Endothelial cell (in vitro differentiated cells): Measurements from ENCODE around the gene PLCB2. TPM values are rescaled to one million over a fixed set of nuclear protein-coding genes. Genes with fewer than 3 reads are reported as not detected.

Experiments used
- DNase-seq: peaks from one replicate; pipeline ENCODE4 v3.0.0; 2021; ENCODE audit warnings: low spot score
- H3K27ac Mint-ChIP-seq: one replicate; pipeline ENCODE4 v1.8.0; 2021; ENCODE audit warnings: mixed read lengths, inconsistent platforms; ENCODE audit not compliant: unreplicated experiment
- H3K27me3 Mint-ChIP-seq: one replicate; pipeline ENCODE4 v1.8.0; 2021; ENCODE audit warnings: mild to moderate bottlenecking, moderate library complexity, mixed read lengths, inconsistent platforms; ENCODE audit not compliant: unreplicated experiment
- H3K36me3 Mint-ChIP-seq: one replicate; pipeline ENCODE4 v1.8.0; 2021; ENCODE audit warnings: mild to moderate bottlenecking, low read depth, mixed read lengths, inconsistent platforms; ENCODE audit not compliant: unreplicated experiment
- H3K4me1 Mint-ChIP-seq: one replicate; pipeline ENCODE4 v1.8.0; 2021; ENCODE audit warnings: mild to moderate bottlenecking, mixed read lengths, inconsistent platforms; ENCODE audit not compliant: unreplicated experiment
- H3K4me3 Mint-ChIP-seq: one replicate; pipeline ENCODE4 v1.8.0; 2021; ENCODE audit warnings: mild to moderate bottlenecking, mixed read lengths, inconsistent platforms; ENCODE audit not compliant: unreplicated experiment
- H3K9me3 Mint-ChIP-seq: one replicate; pipeline ENCODE4 v1.8.0; 2021; ENCODE audit warnings: mixed read lengths, inconsistent platforms; ENCODE audit not compliant: unreplicated experiment
- total RNA-seq: library from RNA; stranded (reverse); fragmentation: NEBNext Ultra II Directional; extraction: Animal tissue kit (Norgen Biotek cat#: 25700); gene quantifications from one replicate; pipeline ENCODE4 v1.2.1, GENCODE V29; 2021; ENCODE audit not compliant: unreplicated experiment
- TF ChIP-seq, protein P1 (sequence below): fragments of 200-600 bp; sonication (generic); IDR thresholded peaks from one replicate; pipeline ENCODE4 v1.5.0; 2021; ENCODE audit warnings: antibody characterized with exemption; ENCODE audit not compliant: unreplicated experiment

The PLCB2 gene
- total RNA-seq, 1 donor from 2014 or later: 71.3 TPM

DNA sequence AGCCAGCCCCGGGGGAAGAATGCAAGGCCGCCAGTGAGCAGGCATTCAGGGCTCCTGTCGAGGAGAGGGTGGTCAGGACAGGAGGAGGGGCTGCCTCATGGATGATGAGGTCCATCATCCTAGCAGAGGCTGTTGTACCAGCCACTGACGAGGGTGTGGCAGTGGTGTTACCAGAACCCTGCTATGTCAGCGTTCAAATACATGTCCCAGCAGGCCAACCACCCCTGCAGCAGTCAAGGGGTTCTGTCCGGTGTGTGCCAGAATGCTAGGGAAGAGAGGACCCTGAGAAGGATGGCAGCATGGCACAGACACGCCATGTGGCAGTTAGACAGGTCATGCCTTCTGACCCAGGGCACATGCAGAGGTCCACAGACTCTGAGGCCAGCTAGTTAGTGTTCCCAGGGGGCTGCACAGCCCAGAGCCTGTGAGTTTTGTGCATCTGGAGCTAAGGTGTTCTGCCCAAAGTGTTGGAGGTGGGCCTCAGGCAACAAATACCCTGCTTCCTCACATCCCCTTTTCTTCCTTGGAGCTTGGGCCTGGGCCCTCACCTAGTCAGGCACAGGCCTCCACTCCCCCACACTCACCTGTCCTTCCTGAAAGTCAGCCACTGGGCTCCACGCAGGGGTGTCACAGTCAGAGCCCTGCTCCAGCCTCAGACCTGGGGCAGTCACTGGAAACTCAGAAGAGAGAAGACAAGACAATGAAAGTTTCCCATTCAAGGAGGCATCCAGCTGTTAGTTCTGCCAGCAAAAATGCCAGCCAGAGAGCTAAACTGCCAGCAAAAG, 61.0 kb downstream of the PLCB2 start:
- Mint-ChIP-seq H3K4me1 (peaks cover 5% of the 10 kb centered on the region), H3K27me3 (peaks cover 5% of the 10 kb centered on the region), H3K4me3 (no peak overlapping the region), H3K36me3 (no peaks in the 10 kb centered on the region), H3K27ac (no peak overlapping the region), H3K9me3 (no peaks in the 10 kb centered on the region)
- no peak for DNase-seq
- TF ChIP-seq, protein P1, sequence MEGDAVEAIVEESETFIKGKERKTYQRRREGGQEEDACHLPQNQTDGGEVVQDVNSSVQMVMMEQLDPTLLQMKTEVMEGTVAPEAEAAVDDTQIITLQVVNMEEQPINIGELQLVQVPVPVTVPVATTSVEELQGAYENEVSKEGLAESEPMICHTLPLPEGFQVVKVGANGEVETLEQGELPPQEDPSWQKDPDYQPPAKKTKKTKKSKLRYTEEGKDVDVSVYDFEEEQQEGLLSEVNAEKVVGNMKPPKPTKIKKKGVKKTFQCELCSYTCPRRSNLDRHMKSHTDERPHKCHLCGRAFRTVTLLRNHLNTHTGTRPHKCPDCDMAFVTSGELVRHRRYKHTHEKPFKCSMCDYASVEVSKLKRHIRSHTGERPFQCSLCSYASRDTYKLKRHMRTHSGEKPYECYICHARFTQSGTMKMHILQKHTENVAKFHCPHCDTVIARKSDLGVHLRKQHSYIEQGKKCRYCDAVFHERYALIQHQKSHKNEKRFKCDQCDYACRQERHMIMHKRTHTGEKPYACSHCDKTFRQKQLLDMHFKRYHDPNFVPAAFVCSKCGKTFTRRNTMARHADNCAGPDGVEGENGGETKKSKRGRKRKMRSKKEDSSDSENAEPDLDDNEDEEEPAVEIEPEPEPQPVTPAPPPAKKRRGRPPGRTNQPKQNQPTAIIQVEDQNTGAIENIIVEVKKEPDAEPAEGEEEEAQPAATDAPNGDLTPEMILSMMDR: no peak

DNA sequence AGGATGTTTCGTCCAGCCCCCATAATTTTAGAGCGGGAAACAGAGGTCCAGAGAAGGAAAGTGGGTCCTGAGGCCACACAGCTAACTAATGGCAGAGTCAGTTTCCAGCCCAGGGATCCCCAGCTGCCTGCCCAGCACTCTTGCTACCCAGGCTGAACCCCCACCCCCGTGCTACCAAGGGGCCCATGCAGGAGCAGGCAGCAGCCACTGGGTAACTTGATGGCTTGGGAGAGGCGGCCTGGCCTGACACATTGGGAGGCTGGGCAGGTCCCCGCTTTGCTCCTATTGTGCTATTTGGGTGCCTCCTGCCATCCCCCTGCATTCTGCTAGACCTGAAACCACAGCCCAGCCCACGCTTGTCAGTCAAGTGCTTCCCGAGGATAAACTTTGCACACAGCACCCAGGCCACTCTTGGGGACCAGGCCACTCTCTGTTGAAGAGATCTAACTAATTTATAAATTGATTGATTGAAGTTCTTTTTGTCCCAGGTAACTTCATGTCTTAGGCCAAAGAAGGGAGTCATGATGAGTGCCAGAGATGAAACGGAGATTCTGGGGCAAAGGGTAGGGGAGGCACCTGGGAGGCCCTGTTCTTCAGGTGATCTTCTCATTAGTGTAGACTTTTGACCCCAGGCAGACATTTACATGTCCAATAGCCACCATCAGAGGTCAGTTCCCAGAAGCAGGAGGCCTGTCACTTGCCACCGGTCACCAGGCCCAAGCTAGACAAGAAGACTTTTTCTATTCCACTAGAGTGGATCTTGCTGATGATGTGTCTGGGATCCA, 61.9 kb downstream of the PLCB2 start:
- DNase-seq: no peak
- H3K36me3 Mint-ChIP-seq: no peaks in the 10 kb centered on the region
- TF ChIP-seq, protein P1: no peak
- no peaks in the 10 kb centered on the region for H3K27me3 Mint-ChIP-seq
- no peak overlapping the region for H3K4me3 Mint-ChIP-seq
- H3K27ac Mint-ChIP-seq: no peak overlapping the region
- H3K4me1 Mint-ChIP-seq: peaks cover 5% of the 10 kb centered on the region
- no peaks in the 10 kb centered on the region for H3K9me3 Mint-ChIP-seq

DNA sequence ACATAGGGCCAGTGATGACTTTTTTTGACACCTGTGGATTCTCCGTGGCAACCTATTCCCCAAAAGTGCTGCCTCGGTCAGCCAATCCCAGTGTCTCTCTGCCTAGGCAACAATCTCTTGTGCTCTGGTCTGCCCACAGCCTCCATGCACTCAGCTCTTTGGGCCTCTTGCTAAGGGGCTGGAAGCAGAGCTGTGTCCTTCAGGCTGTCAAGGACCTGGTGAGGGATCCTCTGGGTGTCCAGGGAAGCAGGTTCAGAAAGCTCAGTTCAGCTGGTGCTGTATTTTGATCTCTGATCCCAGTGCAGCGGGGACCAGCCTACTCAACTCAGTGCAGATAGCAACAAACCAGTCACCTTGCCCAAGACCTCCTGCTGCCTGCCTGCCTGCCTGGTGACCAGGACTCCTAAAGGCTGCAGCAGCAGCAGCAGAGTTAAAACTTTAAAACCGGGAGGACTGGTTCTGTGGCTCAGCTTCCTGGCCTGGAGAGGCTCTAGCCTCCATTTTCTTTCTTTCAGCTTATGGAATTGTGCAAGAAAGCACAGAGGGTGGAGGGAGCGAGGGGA, 62.7 kb downstream of the PLCB2 start:
- Mint-ChIP-seq H3K36me3 (no peaks in the 10 kb centered on the region), H3K4me1 (peaks cover 5% of the 10 kb centered on the region), H3K27ac (no peak overlapping the region), H3K27me3 (no peaks in the 10 kb centered on the region), H3K9me3 (no peaks in the 10 kb centered on the region), H3K4me3 (no peak overlapping the region)
- no peak for DNase-seq
- TF ChIP-seq, protein P1: no peak

DNA sequence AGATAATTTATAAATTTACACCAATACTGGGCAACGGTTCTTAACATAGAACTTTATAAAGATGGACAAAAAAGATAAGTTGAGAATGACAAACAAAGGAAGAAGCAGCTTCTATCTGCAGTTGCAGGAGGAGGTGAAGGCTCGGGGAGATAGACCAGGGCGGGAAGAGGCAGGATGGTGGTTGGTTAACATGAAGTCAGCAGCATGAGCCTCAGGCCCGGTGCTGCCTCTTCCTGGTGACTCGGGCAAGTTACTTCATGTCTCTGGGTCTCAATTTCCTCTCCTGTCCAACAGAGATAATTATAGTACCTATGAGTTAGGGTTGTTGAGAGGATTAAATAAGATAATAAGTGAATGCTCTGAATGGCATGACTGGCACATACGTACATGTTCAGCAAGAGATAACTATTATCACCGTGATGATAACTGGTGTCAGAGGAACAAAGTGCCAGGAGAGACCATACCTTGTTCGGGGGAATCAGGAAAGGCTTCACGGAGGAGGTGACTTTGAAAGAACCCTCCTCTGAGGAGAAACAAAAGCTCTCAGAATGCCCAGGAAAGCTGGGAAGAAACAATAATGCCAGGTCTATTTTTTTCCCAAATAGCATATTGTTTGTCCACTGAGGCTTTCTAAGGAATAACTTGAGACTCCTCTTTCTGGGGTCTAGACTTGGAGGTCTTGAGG, 64.5 kb downstream of the PLCB2 start:
- peak overlapping the region; percentile 63 for H3K27ac Mint-ChIP-seq
- TF ChIP-seq, protein P1: no peak
- no peaks in the 10 kb centered on the region for H3K36me3 Mint-ChIP-seq
- H3K9me3 Mint-ChIP-seq: no peaks in the 10 kb centered on the region
- peaks cover 11% of the 10 kb centered on the region for H3K4me1 Mint-ChIP-seq
- no peak for DNase-seq
- H3K27me3 Mint-ChIP-seq: peaks cover 8% of the 10 kb centered on the region
- peak overlapping the region; percentile 63 for H3K4me3 Mint-ChIP-seq
